ENCODE data around the gene TEKTIP1. TPM values are rescaled to one million over a fixed set of nuclear protein-coding genes. Genes with fewer than 3 reads are reported as not detected.

The TEKTIP1 gene
- total RNA-seq, 2 donors from 2014 or later: 5.0 to 8.4 TPM

- peak overlapping the region; percentile 69 for H3K27ac Mint-ChIP-seq
- DNase-seq: peak; percentile 62 to 86 (median 68)
- peak overlapping the region; percentile 45 for H3K4me3 Mint-ChIP-seq
- ATAC-seq: peak; percentile 75
- peaks cover 8% of the 10 kb centered on the region for H3K4me1 Mint-ChIP-seq
- no peaks in the 10 kb centered on the region for H3K27me3 Mint-ChIP-seq
- no peaks in the 10 kb centered on the region for H3K9me3 ChIP-seq (ENCODE audit: control insufficient read depth, low read length, poor library complexity, severe bottlenecking)
- H3K36me3 Mint-ChIP-seq (ENCODE audit: low read depth): no peaks in the 10 kb centered on the region
Measured at GRCh38 chr19:3544742-3545668, 6.0 kb downstream of the TEKTIP1 start.

GRCh38 chr19:3545669-3546034 lies 6.7 kb downstream of the TEKTIP1 start:
- no peak for DNase-seq
- no peaks in the 10 kb centered on the region for H3K9me3 ChIP-seq (ENCODE audit: control insufficient read depth, low read length, poor library complexity, severe bottlenecking)
- no peaks in the 10 kb centered on the region for H3K27me3 Mint-ChIP-seq
- no peak for ATAC-seq
- H3K36me3 Mint-ChIP-seq (ENCODE audit: low read depth): no peaks in the 10 kb centered on the region
- H3K27ac Mint-ChIP-seq: peak overlapping the region; percentile 69
- peaks cover 8% of the 10 kb centered on the region for H3K4me1 Mint-ChIP-seq
- no peak overlapping the region for H3K4me3 Mint-ChIP-seq

DNA sequence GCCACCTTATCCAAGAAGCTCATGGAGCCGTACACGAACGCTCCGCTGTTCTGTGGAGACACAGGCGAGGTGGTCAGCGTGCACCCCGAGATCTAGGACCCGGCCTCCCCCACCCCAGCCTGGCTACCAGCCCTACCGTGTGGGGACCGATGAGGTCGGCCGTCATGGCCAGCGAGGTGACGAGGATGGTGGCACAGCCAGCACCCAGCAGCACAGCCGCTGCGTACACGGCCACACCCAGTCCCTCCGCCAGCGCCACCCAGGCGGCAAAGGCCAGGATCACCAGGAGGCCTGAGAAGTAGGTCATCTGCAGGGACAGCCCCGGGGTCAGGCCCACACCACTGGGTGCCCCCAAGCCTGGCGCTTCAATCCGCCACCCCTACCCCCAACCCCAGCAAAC lies 7.1 kb downstream of the TEKTIP1 start:
- no peak for DNase-seq
- Mint-ChIP-seq H3K4me3 (no peak overlapping the region), H3K4me1 (peaks cover 8% of the 10 kb centered on the region), H3K36me3 (ENCODE audit: low read depth) (no peaks in the 10 kb centered on the region), H3K27ac (peak overlapping the region; percentile 69), H3K27me3 (no peaks in the 10 kb centered on the region)
- H3K9me3 ChIP-seq (ENCODE audit: control insufficient read depth, low read length, poor library complexity, severe bottlenecking): no peaks in the 10 kb centered on the region
- ATAC-seq: no peak

DNA sequence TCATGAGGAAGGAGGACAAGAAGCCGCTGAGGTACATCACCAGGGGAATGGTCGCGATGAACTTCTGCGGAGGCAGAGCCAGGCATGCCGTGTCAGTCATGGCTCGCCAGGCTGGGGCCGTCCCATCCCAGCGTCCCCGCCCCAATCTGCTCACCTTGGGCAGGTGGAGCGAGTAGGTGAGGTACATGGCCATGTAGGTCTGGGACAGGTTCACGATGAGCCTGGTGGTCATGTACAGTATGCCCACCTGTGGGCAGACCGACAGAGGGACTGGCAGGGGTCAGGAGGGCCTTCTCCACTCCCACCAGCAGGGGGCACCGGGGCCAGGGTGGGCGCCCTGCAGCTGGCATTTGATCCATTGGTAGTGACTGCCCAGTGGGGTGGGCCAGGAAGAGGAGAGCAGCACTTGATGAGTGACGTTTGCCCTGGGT lies 8.3 kb downstream of the TEKTIP1 start:
- H3K27me3 Mint-ChIP-seq: no peaks in the 10 kb centered on the region
- DNase-seq: no peak
- H3K36me3 Mint-ChIP-seq (ENCODE audit: low read depth): no peaks in the 10 kb centered on the region
- no peak overlapping the region for H3K27ac Mint-ChIP-seq
- H3K4me1 Mint-ChIP-seq: peaks cover 12% of the 10 kb centered on the region
- no peak overlapping the region for H3K4me3 Mint-ChIP-seq
- no peaks in the 10 kb centered on the region for H3K9me3 ChIP-seq (ENCODE audit: control insufficient read depth, low read length, poor library complexity, severe bottlenecking)
- ATAC-seq: no peak

GRCh38 chr19:3547767-3548282 lies 8.9 kb downstream of the TEKTIP1 start:
- Mint-ChIP-seq H3K4me3 (no peak overlapping the region), H3K27ac (no peak overlapping the region), H3K36me3 (ENCODE audit: low read depth) (no peaks in the 10 kb centered on the region), H3K27me3 (no peaks in the 10 kb centered on the region), H3K4me1 (peaks cover 12% of the 10 kb centered on the region)
- DNase-seq: no peak
- H3K9me3 ChIP-seq (ENCODE audit: control insufficient read depth, low read length, poor library complexity, severe bottlenecking): no peaks in the 10 kb centered on the region
- no peak for ATAC-seq

GRCh38 chr19:3548606-3549005 lies 9.6 kb downstream of the TEKTIP1 start:
- Mint-ChIP-seq H3K27me3 (no peaks in the 10 kb centered on the region), H3K36me3 (ENCODE audit: low read depth) (no peaks in the 10 kb centered on the region), H3K4me3 (no peak overlapping the region), H3K27ac (no peak overlapping the region), H3K4me1 (peaks cover 12% of the 10 kb centered on the region)
- H3K9me3 ChIP-seq (ENCODE audit: control insufficient read depth, low read length, poor library complexity, severe bottlenecking): no peaks in the 10 kb centered on the region
- DNase-seq (no peak), ATAC-seq (no peak)

DNA sequence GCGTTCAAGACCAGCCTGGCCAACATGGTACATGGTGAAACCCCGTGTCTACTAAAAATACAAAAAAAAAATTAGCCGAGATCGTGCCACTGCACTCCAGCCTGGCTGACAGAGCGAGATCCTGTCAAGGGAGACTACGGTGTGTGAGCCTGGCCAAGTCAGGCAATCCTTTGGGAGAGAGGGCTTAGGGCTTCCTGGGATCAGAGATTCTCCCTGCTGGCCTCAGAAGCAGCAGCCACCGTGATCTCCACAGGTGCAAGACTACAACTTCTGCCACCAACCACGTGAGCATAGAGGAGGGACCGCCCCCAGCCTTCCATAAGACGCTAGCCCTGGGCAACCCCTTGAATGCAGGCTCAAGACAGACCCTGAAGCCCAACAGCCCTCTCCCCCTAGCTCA lies 10.8 kb downstream of the TEKTIP1 start:
- Mint-ChIP-seq H3K36me3 (ENCODE audit: low read depth) (no peaks in the 10 kb centered on the region), H3K4me3 (no peak overlapping the region), H3K27ac (no peak overlapping the region), H3K4me1 (peaks cover 17% of the 10 kb centered on the region), H3K27me3 (no peaks in the 10 kb centered on the region)
- no peaks in the 10 kb centered on the region for H3K9me3 ChIP-seq (ENCODE audit: control insufficient read depth, low read length, poor library complexity, severe bottlenecking)
- DNase-seq: no peak
- ATAC-seq: no peak

DNA sequence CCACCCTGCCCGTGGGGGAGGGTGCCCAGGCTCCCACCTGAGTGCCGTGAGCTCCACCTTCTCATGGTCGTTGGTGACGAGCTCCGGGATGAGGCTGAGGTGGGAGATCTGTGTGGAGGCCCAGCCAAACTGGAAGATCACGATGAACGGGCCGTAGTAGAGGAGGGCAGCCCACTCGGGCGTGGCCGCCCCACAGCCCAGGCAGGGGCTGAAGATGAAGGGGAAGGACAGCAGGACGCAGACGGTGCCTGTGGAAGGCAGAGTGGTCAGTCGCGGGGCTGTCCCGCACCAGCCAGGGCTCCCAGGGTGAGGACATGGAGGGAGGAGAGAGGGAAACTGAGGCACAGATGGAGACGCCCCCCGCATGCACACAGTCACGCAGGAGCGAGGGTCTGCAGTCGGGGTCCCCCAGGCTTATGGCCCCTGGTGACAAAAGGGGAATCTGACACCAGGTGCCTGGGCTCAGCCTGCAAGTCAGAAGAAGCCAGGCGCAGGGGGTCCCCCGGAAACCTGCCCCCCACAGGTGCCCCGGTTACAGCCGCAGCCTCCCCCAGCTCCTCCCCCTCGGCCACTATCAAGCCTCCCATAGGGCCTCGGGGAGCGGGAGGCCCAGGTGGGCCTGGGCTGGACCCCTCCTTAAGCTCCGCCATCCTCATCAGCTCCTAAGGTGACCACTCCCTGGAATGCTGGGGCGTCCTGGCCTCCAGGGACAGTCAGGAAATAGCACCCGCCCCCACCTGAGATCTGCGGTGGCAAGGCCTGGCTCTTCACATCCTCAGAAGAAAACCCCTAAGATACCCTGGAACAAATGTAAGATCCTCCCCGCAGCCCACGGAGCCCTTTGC lies 12.2 kb downstream of the TEKTIP1 start:
- H3K9me3 ChIP-seq (ENCODE audit: control insufficient read depth, low read length, poor library complexity, severe bottlenecking): no peaks in the 10 kb centered on the region
- H3K36me3 Mint-ChIP-seq (ENCODE audit: low read depth): no peaks in the 10 kb centered on the region
- no peak overlapping the region for H3K27ac Mint-ChIP-seq
- H3K4me3 Mint-ChIP-seq: no peak overlapping the region
- ATAC-seq (no peak), DNase-seq (no peak)
- H3K4me1 Mint-ChIP-seq: peaks cover 22% of the 10 kb centered on the region
- no peaks in the 10 kb centered on the region for H3K27me3 Mint-ChIP-seq

DNA sequence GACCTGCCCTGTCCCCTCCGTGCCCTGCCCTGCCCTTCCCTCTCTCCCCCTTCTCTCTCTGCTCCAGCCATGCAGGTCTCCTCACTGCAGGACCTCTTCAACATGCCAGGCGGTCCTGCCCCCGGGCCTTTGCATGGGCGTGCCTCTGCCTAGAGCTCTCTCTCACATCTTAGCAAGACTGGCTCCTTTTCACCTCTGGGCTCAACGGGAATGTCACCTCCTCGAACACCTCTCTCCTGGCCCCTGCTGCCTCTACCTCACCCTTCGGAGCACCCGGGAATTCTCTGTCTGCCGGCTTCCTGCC lies 12.8 kb downstream of the TEKTIP1 start:
- Mint-ChIP-seq H3K4me3 (no peak overlapping the region), H3K27ac (no peak overlapping the region), H3K36me3 (ENCODE audit: low read depth) (no peaks in the 10 kb centered on the region), H3K27me3 (no peaks in the 10 kb centered on the region), H3K4me1 (peaks cover 28% of the 10 kb centered on the region)
- H3K9me3 ChIP-seq (ENCODE audit: control insufficient read depth, low read length, poor library complexity, severe bottlenecking): no peaks in the 10 kb centered on the region
- no peak for DNase-seq
- ATAC-seq: no peak

- Mint-ChIP-seq H3K4me1 (peaks cover 33% of the 10 kb centered on the region), H3K27ac (peak overlapping the region; percentile 96), H3K27me3 (no peaks in the 10 kb centered on the region), H3K4me3 (peak overlapping the region; percentile 98), H3K36me3 (ENCODE audit: low read depth) (no peaks in the 10 kb centered on the region)
- DNase-seq (peak in 1 of 3 donors; percentile 30), ATAC-seq (peak; percentile 50)
- H3K9me3 ChIP-seq (ENCODE audit: control insufficient read depth, low read length, poor library complexity, severe bottlenecking): no peaks in the 10 kb centered on the region
Measured at GRCh38 chr19:3554254-3555083, 15.5 kb downstream of the TEKTIP1 start.

DNA sequence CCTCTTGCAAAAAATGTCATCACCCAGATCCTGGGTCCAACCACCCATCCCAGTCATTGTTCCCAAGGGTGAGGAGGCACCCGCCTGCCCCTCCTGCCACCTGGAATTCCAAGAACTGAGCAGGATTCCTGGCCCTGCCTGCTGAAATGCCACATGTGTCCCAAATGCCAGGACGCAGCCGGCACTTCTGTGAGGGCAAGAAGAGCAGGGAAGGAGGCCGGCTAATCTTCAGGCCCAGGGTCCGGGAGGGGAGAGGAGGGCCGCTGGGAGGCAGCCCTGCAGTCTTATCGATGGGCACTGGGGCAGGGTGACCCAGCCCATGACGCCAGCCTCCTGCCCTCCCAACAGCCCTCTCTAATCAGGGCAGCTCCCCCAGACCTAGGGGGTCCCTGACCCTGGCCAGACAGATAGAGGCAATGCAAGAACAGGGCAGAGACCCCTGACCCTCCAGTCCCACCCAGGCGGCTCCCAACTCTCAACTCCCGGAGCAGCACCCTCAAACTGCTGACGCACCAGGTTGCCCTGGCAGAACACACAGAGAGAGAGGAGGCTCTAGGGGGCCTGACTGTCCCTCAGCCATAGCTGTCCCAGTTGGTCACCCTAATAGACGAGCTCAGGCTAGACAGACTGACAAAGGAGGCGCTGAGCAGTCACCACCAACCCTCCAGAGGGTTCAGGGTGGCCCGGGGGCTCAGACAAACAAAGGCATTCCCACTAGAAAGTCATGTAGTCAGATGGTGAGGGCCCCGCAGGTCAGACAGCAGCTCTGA lies 16.9 kb downstream of the TEKTIP1 start:
- Mint-ChIP-seq H3K27me3 (no peaks in the 10 kb centered on the region), H3K36me3 (ENCODE audit: low read depth) (no peaks in the 10 kb centered on the region), H3K27ac (peak overlapping the region; percentile 96), H3K4me1 (peaks cover 33% of the 10 kb centered on the region), H3K4me3 (peak overlapping the region; percentile 98)
- DNase-seq: no peak
- ATAC-seq: no peak
- H3K9me3 ChIP-seq (ENCODE audit: control insufficient read depth, low read length, poor library complexity, severe bottlenecking): no peaks in the 10 kb centered on the region

DNA sequence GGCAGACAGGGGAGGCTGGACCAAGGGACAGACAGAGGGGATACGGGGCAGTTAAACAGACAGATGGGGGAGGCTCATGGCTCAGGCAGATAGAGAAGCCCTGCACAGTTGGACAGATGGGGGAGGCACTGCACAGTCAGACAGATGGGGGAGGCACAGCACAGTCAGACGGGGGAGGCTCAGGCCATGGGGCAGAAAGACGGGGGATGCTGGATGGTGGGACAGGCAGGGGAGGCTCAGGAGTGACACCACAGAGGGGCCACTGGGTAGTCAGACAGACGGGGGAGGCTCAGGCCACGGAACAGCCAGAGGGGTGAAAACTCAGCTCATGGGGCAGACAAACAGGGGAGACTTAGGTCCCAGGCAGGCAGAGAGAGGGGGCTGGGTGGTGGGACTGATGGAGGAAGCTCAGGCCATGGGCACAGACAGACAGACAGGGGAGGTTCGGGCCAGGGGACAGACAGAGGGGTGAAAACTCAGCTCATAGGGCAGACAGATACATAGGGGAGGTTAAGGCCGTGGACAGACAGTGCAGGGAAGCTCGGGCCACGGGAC lies 17.5 kb downstream of the TEKTIP1 start:
- no peaks in the 10 kb centered on the region for H3K27me3 Mint-ChIP-seq

More for the DNA sequence above, 17.5 kb downstream of the TEKTIP1 start:
- no peak for ATAC-seq
- Mint-ChIP-seq H3K4me3 (peak overlapping the region; percentile 98), H3K4me1 (peaks cover 32% of the 10 kb centered on the region), H3K36me3 (ENCODE audit: low read depth) (no peaks in the 10 kb centered on the region), H3K27ac (peak overlapping the region; percentile 96)
- no peaks in the 10 kb centered on the region for H3K9me3 ChIP-seq (ENCODE audit: control insufficient read depth, low read length, poor library complexity, severe bottlenecking)
- DNase-seq: no peak

Measured in T-helper 17 cell (primary cell).